ENCODE results near the gene NSRP1. TPM values are rescaled to one million over a fixed set of nuclear protein-coding genes. Genes with fewer than 3 reads are reported as not detected.

Gene NSRP1
- total RNA-seq, 1 experiment from 2014 or later = 28.0 TPM

DNA sequence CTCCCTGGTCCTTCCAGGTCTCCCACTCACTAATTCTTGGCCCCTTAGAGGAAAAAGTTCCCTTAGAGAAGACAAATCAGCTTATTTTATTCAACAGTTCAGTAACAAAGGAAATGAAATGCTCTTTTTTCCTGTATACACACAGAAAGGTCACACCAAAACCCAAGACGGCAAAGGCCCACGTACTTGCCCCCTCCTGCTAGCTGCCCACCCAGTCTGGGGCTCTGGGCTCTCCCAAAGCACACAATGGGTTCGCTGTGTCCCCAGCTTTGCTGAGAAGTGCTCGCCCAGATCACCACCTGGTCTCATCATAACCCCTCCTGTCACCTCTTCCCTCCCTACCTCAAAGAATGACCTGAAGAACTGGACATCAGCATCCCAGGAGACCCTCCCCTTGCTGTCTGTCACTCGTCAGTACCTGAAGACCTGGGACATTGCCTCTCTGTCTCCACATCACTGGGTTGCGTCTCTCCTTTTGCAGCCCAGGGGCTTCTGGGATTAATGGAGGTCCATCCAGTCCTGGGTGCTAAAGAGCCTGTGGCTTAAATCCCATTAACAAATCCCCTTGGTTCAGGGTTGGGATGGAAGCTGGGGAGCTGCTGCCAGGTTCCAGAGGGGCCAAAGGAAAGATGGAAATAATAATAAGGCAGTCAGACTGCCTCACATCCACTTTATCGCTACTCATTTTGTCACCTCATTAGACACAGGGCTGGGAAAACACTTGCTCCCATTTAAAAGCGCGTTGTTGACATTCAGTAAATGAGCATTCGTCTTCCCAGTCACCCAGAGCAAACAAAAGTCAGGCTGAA is 115.6 kb downstream of the NSRP1 start:
- H3K36me3 Mint-ChIP-seq (ENCODE audit: insufficient read depth, unreplicated experiment) = peaks cover 8% of the 10 kb centered on the region
- TF ChIP-seq, protein P1, sequence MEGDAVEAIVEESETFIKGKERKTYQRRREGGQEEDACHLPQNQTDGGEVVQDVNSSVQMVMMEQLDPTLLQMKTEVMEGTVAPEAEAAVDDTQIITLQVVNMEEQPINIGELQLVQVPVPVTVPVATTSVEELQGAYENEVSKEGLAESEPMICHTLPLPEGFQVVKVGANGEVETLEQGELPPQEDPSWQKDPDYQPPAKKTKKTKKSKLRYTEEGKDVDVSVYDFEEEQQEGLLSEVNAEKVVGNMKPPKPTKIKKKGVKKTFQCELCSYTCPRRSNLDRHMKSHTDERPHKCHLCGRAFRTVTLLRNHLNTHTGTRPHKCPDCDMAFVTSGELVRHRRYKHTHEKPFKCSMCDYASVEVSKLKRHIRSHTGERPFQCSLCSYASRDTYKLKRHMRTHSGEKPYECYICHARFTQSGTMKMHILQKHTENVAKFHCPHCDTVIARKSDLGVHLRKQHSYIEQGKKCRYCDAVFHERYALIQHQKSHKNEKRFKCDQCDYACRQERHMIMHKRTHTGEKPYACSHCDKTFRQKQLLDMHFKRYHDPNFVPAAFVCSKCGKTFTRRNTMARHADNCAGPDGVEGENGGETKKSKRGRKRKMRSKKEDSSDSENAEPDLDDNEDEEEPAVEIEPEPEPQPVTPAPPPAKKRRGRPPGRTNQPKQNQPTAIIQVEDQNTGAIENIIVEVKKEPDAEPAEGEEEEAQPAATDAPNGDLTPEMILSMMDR (IDR thresholded peaks at IDR 0.05; ENCODE audit: insufficient read depth in 1 of 2, low read depth in 1 of 2, low read length in 1 of 2, severe bottlenecking in 1 of 2, unreplicated experiment in 1 of 2) = no peak
- BruUV-seq (replicated peaks) = no TSS peak
- intact Hi-C loops (cut with micrococcal nuclease; ENCODE audit: unreplicated experiment) = no loop called here
- H3K27me3 Mint-ChIP-seq (ENCODE audit: insufficient read depth, unreplicated experiment) = no peaks in the 10 kb centered on the region
- Histone ChIP-seq H3K9me3 (no peaks in the 10 kb centered on the region), H3K27me3 (replicated peaks; ENCODE audit: control insufficient read depth, insufficient read depth, low read length) (no peaks in the 10 kb centered on the region), H3K4me1 (peaks cover 47% of the 10 kb centered on the region), H3K36me3 (ENCODE audit: control insufficient read depth, insufficient read depth, low read length) (no peaks in the 10 kb centered on the region), H3K4me3 (ENCODE audit: low read depth, low read length) (no peak overlapping the region)
- H3K4me3 Mint-ChIP-seq (ENCODE audit: unreplicated experiment) = no peak overlapping the region
- no peaks in the 10 kb centered on the region for H3K9me3 Mint-ChIP-seq (ENCODE audit: unreplicated experiment)
- peaks cover 51% of the 10 kb centered on the region for H3K4me1 Mint-ChIP-seq (ENCODE audit: low read depth, unreplicated experiment)
- ChIA-PET CTCF (no interaction called here), POLR2A (no interaction called here)
- H3K27ac Mint-ChIP-seq (ENCODE audit: unreplicated experiment) = no peak overlapping the region
- DNase-seq = no peak

DNA sequence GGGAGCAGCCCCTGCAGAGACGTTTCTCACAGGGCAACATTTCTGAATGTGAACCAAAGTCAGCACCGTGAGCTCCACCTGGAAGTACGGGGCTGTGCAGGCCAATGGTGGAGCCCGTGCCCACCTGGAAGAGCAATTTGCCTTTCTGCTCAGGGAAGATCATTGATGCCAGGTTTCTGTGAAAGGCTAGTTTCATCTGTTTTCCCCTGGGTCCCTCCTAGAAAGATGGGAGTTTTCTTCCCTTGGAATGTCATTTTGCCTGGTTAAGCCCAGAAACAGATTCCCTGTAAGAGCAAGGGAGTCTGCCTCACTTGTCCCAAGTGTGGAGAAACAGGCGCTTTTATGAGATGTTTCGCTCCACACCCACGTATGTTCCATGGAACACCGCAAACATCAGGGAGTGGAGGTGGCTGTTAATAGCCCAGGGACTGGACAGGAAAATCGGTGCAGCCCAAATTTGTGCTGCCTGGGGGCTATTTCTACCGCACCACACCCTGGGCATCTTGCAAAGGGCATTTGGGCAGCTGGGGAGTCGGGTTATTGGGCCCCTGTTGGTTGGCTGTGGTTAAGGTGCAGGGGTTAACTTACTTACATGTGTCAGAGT is 116.3 kb downstream of the NSRP1 start:
- intact Hi-C loops (cut with micrococcal nuclease; ENCODE audit: unreplicated experiment) = no loop called here
- TF ChIP-seq, protein P1 (IDR thresholded peaks at IDR 0.05; ENCODE audit: insufficient read depth in 1 of 2, low read depth in 1 of 2, low read length in 1 of 2, severe bottlenecking in 1 of 2, unreplicated experiment in 1 of 2) = no peak
- Mint-ChIP-seq H3K27ac (ENCODE audit: unreplicated experiment) (no peak overlapping the region), H3K27me3 (ENCODE audit: insufficient read depth, unreplicated experiment) (no peaks in the 10 kb centered on the region), H3K4me1 (ENCODE audit: low read depth, unreplicated experiment) (peaks cover 54% of the 10 kb centered on the region), H3K9me3 (ENCODE audit: unreplicated experiment) (no peaks in the 10 kb centered on the region), H3K36me3 (ENCODE audit: insufficient read depth, unreplicated experiment) (peaks cover 8% of the 10 kb centered on the region), H3K4me3 (ENCODE audit: unreplicated experiment) (no peak overlapping the region)
- CTCF ChIA-PET = no interaction called here
- Histone ChIP-seq H3K36me3 (ENCODE audit: control insufficient read depth, insufficient read depth, low read length) (no peaks in the 10 kb centered on the region), H3K4me1 (peaks cover 40% of the 10 kb centered on the region), H3K9me3 (no peaks in the 10 kb centered on the region), H3K4me3 (ENCODE audit: low read depth, low read length) (no peak overlapping the region), H3K27me3 (replicated peaks; ENCODE audit: control insufficient read depth, insufficient read depth, low read length) (no peaks in the 10 kb centered on the region)
- POLR2A ChIA-PET = no interaction called here
- DNase-seq = no peak
- no TSS peak for BruUV-seq (replicated peaks)

DNA sequence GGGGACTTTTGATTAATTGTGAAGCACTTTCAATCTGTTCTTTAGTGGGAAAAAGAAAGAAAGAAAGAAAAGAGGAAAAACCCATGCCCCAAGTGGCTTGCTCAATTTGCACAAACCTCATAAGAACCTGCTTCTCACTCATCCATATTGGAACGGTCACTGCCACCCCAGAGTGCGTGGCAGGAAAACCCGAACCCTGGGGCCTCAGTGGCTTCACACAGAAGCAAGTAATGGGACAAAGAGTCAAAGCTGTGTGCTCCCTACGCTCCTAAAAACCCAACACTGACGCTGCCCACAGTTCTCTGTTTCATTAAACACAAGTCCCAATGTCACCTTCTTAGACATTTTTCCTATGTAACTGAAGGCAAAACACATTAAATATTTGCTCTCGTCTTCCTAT is 117.7 kb downstream of the NSRP1 start:
- peak overlapping the region; percentile 98 for H3K4me3 Mint-ChIP-seq (ENCODE audit: unreplicated experiment)
- no peaks in the 10 kb centered on the region for H3K27me3 Mint-ChIP-seq (ENCODE audit: insufficient read depth, unreplicated experiment)
- no peaks in the 10 kb centered on the region for H3K9me3 Mint-ChIP-seq (ENCODE audit: unreplicated experiment)
- intact Hi-C loops (cut with micrococcal nuclease; ENCODE audit: unreplicated experiment) = no loop called here
- Histone ChIP-seq H3K4me3 (ENCODE audit: low read depth, low read length) (no peak overlapping the region), H3K27me3 (replicated peaks; ENCODE audit: control insufficient read depth, insufficient read depth, low read length) (no peaks in the 10 kb centered on the region), H3K36me3 (ENCODE audit: control insufficient read depth, insufficient read depth, low read length) (no peaks in the 10 kb centered on the region), H3K9me3 (no peaks in the 10 kb centered on the region), H3K4me1 (peaks cover 36% of the 10 kb centered on the region)
- peaks cover 8% of the 10 kb centered on the region for H3K36me3 Mint-ChIP-seq (ENCODE audit: insufficient read depth, unreplicated experiment)
- BruUV-seq (replicated peaks) = no TSS peak
- POLR2A ChIA-PET = interaction anchor here (0.6 kb wide), 2 partner anchors 130 to 557 kb away, joined by 3 to 8 read pairs; no protein-coding TSS in a partner anchor
- no peak for DNase-seq
- TF ChIP-seq, protein P1 (IDR thresholded peaks at IDR 0.05; ENCODE audit: insufficient read depth in 1 of 2, low read depth in 1 of 2, low read length in 1 of 2, severe bottlenecking in 1 of 2, unreplicated experiment in 1 of 2) = no peak
- CTCF ChIA-PET = interaction anchor here (2.7 kb wide), 1 partner anchor 9 kb away, joined by 16 read pairs; no protein-coding TSS in a partner anchor
- peak overlapping the region; percentile 91 for H3K27ac Mint-ChIP-seq (ENCODE audit: unreplicated experiment)
- H3K4me1 Mint-ChIP-seq (ENCODE audit: low read depth, unreplicated experiment) = peaks cover 50% of the 10 kb centered on the region
